GM18499 (cell line): ENCODE data around the gene SPTB.

Experiments
- ATAC-seq: cut with Tn5 transposase; IDR thresholded peaks from one replicate; pipeline ENCODE4 v1.9.1; 2021; ENCODE audit warnings: moderate number of reproducible peaks; ENCODE audit not compliant: insufficient read depth, unreplicated experiment

Gene SPTB

GRCh38 chr14:64889352-64889751, 9.6 kb upstream of the SPTB start:
- no peak for ATAC-seq

DNA sequence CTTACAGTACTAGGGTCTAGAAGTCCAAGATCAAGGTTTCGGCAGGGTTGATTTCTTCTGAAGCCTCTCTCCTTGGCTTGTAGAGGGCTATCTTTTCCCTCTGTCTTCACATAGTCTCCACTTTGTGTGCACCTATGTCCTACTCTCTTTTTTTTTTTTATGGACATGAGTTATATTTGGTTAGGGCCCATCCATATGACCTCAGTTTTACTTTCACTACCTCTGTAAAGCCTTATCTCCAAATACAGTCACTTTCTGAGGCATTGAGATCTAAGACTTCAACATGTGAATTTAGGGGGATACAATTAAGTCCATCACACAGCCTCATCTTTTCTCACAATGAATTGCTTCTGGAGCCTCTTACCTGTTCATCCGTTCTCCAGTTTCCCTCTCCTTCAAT, 5.9 kb upstream of the SPTB start:
- no peak for ATAC-seq

DNA sequence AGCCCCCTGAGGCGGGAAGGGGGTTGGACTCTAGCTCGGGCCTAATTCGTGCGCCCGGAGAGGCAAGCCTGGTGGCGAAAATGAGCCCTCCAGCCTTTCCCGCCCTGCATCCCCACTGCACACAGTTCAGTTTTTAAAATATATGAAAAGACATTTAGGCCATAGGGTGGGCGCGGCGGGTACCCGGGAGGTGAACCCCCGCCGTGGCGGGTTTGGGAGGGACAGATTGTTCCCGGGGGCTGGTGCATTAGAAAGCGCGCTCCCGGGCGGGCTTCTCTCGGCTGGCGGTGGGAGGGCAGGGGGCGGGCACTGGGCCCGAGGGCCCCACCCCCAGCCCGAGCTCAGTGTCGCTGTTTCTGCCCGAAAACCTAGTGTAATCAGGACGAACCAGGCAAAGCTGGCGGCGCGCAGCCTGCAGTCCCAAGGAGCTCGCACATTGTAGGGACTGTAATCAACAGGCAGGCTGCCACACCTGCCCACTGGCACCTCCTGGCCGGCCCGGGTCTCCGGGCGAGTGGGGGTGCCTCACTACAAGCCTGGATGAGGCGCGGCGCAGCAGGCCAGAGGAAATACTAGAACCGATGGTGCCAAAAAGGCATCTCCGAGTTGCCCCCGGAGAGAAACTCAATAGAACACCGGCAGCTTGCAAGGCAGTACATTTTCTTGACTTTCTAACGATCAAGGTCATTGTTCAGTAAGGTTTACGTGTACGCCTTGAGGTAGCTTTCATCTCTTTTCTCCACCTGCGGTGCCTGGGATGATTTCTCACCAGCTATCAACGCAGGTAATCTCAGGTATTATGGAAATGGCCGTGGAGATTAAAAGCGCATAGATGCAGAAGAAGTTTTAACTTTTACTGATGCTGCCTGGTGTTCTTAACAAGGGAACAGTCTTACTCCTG, 764 bp upstream of the SPTB start:
- no peak for ATAC-seq

- ATAC-seq: no peak
Observed at GRCh38 chr14:64878837-64879634, 671 bp downstream of the SPTB start.

GRCh38 chr14:64877846-64878245, 1.9 kb downstream of the SPTB start:
- ATAC-seq: no peak

- ATAC-seq: no peak
Observed at GRCh38 chr14:64875350-64875749, 4.4 kb downstream of the SPTB start.

GRCh38 chr14:64873506-64874219, 6.0 kb downstream of the SPTB start:
- ATAC-seq: no peak

DNA sequence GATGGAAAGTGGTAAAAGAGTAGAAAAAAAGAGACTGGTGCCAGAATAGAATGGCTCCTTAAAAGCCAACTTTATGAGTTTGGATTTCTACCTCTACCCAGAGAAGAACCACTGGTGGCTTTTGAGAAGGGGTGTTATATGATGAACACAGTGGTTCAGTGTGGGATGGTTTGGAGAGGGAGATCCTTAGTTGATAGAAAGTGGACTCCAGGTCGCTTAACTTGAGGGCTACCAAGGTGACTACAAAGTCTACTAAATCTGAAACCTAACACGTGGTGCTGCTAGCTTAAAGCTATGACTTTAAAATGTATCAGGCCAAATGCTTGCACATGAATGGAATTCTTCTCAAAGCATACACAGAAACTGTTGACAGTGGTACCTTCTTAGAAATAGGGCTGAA, 8.4 kb downstream of the SPTB start:
- no peak for ATAC-seq

GRCh38 chr14:64870160-64870559, 9.5 kb downstream of the SPTB start:
- ATAC-seq: no peak

DNA sequence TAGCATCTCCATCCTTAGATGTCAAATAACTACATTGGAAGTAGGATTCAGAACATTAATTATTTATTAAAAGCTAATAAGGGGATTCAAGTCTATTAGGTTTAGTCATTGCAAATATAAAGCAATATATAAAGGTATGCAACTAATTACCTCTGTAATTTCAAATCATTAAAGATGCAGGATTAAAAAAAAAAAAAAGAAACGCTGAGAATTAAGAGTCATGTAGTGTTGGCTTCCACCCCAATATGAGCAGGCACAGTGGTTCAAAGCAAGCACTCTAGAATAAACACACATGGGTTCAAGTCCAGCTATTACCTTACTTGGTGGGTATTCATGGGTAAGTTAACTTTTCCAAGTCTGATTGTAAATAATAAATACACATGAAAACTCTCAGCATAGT, 10.9 kb downstream of the SPTB start:
- no peak for ATAC-seq

DNA sequence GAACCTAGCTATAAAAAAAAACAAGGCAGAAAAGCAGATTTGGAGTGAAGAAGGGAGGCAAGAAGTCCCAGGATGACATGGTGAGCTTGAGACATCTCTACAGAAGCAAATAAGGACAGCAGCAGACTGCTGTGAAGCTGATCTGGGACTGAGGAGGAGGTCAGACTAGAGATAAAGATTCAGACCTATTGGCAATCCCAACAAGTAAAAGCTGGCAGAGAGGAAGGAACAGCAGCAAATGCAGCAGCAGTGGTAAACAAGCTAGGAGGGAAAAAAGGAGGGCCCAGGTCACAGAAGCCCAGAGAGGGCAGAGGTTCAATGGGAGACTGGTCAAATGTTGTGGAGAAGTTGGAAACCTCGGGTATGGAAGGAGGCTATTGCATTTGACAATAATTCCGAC, 11.3 kb downstream of the SPTB start:
- ATAC-seq: no peak

DNA sequence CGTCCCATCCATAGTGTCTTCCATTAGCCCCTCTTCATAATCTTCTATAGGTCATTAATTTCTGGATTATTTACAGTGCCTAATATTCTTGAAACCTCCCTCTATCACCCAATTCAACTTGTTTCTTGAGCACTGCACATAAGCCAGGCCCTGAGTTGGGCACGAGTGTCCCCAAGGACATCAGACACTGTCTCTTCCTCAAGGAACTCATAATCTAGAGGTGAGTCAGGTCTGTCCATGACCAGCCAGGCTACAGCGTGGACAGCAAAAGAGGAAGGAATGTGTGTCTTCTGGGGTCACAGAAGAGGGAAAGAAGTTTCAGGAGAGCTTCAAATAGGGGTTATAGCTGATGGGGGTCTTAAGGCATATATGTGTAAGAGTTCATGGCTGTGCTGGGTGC, 12.5 kb downstream of the SPTB start:
- ATAC-seq: no peak

- ATAC-seq: no peak
Observed at GRCh38 chr14:64865992-64866391, 13.7 kb downstream of the SPTB start.

- no peak for ATAC-seq
Observed at GRCh38 chr14:64865109-64865508, 14.6 kb downstream of the SPTB start.

GRCh38 chr14:64864258-64864657, 15.4 kb downstream of the SPTB start:
- ATAC-seq: no peak

DNA sequence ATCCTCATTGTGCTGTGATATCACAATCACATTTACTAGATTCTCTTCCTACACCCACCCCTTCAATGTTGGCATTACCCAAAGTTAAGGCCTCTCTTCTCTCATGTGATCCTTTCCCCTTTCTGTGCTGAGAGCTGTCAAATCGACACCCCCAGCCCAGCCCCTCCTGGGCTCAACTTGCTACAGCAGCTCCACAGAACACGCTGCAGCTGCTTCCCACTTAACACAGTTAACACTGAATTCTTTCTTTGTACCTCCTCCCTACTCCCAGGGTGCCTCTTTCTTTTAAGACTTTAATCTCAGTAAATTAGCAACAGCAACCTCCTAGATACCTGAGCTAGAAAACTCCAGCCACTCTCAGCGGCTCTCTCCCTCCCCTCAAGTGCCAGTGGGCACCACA, 17.8 kb downstream of the SPTB start:
- no peak for ATAC-seq

- no peak for ATAC-seq
Observed at GRCh38 chr14:64860039-64860438, 19.7 kb downstream of the SPTB start.

DNA sequence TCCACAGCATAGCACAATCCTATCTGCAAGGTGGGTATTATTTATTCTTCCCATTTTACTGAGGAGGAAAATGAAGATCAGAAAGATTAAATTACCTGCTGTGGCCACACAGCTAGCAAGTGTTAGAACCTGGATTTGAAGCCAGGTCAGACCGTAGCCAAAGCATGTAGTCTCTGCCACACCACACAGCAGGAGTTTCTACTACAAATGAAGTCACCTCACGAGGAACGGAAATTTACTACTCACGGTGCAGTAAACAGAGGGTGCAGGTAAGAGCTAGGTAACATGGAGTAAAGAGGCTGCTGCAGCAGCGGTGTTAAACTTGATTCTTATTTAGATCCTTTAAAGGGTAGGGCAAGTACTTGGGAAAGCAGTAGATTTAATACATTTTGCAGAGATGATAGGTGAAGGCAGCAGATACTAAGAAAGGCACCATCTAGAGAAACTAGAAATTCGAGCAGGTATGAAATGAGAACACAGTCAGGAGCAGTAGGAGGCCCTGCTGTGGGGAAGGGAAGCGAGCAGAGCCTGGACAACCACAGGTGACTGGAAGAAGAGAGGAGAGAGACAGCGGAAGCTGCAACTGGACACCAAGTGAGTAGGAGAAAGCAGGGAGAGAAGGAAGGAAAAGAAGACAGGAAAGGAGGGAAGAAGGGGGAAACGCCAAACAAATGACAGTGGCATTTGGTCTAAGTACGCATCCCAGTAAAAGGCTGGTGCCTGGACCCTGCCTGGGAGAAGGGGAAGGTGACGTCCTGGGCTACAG, 21.5 kb downstream of the SPTB start:
- no peak for ATAC-seq

- ATAC-seq: no peak
Observed at GRCh38 chr14:64856529-64857445, 22.9 kb downstream of the SPTB start.
